ENCODE measurements around the gene VSIG1. TPM values are rescaled to one million over a fixed set of nuclear protein-coding genes. Genes with fewer than 3 reads are reported as not detected.

Gene VSIG1
- total RNA-seq, 1 donor, result not detected

DNA sequence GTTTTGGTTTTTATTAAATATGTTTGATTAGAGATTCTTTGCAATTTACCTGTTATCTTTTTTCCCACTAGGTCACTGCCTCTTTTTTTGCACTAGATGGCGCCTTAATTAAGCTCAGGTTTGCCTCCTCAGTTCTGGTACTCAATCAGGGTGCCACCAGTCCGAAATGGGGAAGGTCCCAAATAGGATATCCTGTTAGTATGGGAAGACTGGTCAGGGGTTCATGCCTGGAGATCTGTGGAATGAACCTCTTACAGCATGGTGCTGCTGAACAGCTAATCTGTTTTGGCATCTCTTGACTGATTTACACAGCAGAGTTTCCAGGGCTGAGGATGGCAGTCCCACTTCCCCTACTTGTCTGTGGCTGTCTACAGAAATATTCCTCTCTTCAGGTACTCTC, 24.2 kb upstream of the VSIG1 start:
- peak; percentile 19 for DNase-seq (ENCODE audit: low read depth)
- TF ChIP-seq, protein P1, sequence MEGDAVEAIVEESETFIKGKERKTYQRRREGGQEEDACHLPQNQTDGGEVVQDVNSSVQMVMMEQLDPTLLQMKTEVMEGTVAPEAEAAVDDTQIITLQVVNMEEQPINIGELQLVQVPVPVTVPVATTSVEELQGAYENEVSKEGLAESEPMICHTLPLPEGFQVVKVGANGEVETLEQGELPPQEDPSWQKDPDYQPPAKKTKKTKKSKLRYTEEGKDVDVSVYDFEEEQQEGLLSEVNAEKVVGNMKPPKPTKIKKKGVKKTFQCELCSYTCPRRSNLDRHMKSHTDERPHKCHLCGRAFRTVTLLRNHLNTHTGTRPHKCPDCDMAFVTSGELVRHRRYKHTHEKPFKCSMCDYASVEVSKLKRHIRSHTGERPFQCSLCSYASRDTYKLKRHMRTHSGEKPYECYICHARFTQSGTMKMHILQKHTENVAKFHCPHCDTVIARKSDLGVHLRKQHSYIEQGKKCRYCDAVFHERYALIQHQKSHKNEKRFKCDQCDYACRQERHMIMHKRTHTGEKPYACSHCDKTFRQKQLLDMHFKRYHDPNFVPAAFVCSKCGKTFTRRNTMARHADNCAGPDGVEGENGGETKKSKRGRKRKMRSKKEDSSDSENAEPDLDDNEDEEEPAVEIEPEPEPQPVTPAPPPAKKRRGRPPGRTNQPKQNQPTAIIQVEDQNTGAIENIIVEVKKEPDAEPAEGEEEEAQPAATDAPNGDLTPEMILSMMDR (IDR thresholded peaks at IDR 0.05; ENCODE audit: insufficient read depth, low read depth, low read length), result peak; percentile 53
- H3K4me3 ChIP-seq (ENCODE audit: low read depth, low read length), result no peak overlapping the region

DNA sequence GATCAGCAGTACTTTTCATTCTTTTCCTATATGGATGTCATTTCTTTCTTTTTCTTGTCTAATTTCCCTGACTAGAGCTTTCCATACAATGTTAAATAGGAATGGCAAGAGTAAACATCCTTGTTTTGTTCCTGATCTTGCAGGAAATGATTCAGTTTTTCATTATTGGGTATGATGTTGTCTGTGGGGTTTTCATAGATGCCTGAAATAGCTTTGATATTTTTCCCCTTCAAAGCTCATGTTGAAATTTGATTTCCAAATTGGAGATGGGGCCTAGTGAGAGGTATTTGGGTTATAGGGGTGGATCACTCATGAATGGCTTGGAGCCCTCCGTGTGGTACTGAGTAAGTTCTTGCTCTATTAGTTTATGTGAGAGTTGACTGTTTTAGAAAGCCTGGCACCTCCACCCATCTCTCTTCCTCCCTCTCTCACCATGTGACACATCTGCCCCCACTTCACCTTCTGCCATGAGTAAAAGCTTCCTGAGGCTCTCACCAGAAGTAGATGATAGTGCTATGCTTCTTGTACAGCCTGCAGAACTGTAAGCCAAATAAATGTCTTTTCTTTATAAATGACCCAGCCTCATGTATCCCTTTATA, 22.3 kb upstream of the VSIG1 start:
- H3K4me3 ChIP-seq (ENCODE audit: low read depth, low read length), result no peak overlapping the region
- no peak for DNase-seq (ENCODE audit: low read depth)
- TF ChIP-seq, protein P1 (IDR thresholded peaks at IDR 0.05; ENCODE audit: insufficient read depth, low read depth, low read length), result no peak

DNA sequence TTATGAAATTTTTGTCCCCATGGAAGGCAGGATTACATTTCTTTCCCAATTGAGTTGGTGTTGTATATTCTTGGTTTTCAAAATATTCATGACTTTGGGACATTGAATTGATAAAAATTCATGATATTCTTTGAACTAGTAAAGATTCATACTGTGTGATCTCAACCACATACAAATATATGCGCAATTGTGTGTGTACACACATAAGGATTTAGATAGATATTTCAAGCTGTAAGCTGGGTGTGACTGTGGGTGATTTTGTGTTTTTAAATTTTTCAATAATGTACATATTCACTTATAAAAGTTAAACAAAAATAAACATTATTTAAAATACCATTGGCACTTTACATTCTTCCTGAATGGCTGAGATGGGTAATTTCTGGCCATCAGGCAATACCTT, 19.5 kb upstream of the VSIG1 start:
- TF ChIP-seq, protein P1 (IDR thresholded peaks at IDR 0.05; ENCODE audit: insufficient read depth, low read depth, low read length), result no peak
- H3K4me3 ChIP-seq (ENCODE audit: low read depth, low read length), result no peak overlapping the region
- DNase-seq (ENCODE audit: low read depth), result no peak

DNA sequence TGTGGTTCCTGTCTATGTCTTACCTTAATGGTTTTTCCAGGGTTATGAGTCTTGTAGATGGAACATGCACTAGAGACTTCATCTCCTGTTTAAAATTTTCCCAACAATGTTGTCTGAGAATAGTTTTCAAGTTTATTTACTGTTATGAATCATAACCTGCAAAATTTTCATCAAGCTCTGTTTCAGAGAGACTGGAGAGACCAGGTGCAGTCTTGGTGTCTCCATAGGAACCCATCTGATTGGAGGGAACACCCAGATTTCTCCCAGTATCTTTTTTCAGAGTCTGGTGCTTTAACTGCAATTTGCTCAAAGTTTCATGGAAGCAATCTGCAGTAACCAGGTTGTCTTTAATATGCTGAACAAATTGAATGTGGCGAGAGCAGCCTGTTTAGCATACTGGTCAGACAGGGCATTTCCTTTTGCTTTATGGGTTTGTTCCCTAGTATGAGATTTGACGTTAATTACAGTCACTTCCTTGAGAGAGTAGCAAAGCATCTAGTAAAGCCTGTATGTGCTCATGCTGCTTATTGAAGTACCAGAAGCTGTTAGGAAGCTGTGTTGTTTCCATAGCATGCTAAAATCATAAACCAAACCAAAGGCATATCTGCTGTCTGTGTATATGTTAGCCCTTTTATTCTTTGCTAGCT, 18.8 kb upstream of the VSIG1 start:
- TF ChIP-seq, protein P1 (IDR thresholded peaks at IDR 0.05; ENCODE audit: insufficient read depth, low read depth, low read length), result no peak
- DNase-seq (ENCODE audit: low read depth), result no peak

DNA sequence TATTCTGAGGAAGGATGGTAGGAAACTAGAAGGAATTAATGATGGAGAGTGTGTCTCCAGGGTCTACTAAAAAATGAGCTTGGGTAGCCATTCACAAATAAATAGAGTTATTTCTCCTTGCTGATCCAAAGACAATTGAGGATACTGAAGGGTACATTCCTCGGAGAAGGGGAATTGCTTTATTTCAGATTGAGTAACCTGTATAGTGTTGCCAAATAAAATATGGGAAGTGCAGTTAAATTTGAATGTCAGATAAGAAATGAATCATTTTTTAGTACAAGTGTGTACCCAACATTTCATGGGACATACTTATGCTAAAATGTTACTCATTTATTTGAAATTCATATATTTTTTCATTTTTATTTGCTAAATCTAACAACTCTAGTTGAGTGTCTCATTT, 16.0 kb upstream of the VSIG1 start:
- DNase-seq (ENCODE audit: low read depth), result no peak
- no peak overlapping the region for H3K4me3 ChIP-seq (ENCODE audit: low read depth, low read length)
- TF ChIP-seq, protein P1 (IDR thresholded peaks at IDR 0.05; ENCODE audit: insufficient read depth, low read depth, low read length), result no peak

More for the DNA sequence above, 18.8 kb upstream of the VSIG1 start:
- H3K4me3 ChIP-seq (ENCODE audit: low read depth, low read length), result no peak overlapping the region

DNA sequence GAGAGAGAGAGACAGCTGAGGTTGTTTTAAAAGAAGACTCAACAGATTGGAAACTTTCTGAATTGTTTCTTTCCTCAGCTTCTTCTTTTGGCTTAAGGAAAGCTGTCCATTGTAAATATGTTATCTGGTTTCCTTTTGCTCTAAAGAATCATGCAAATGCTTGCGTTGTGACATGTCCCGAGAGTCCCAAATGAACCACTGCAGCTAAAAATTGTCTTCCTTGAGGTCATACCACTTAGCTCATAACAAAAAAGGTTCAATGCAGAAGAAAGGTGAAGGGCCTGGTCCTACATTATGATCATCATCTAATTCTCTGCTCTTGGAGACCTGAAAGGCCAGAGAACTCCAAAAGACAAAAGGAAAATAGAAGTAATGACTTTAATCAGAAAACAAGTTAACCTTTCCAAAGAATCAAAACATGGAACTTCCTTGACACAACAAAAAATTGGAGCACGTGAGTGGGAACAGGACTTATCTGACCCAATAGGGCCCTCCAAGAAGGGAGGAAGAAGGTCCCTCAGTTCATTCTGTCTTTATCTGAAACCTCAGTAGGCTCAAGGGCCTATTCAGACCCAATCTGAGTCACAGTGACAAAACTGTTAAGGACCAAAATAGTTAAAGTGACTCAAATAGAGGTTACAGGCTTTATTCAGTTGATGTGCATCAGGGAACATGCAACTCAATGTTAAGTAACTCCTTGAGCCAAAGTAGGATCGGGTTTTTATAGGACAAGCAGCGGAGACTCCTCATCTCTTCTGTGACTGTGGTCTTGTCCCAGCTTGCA, 14.7 kb upstream of the VSIG1 start:
- TF ChIP-seq, protein P1 (IDR thresholded peaks at IDR 0.05; ENCODE audit: insufficient read depth, low read depth, low read length), result no peak
- no peak overlapping the region for H3K4me3 ChIP-seq (ENCODE audit: low read depth, low read length)
- DNase-seq (ENCODE audit: low read depth), result no peak
